ENCODE results near the gene PGGHG. TPM values are rescaled to one million over a fixed set of nuclear protein-coding genes. Genes with fewer than 3 reads are reported as not detected.
"Not testable (repeated sequence)": the region's sequence is repeated elsewhere in the genome, so short reads cannot be mapped to it uniquely, and the experiment has no call there.

The PGGHG gene
- total and polyA plus RNA-seq, 3 experiments from 2014 or later, result 9.8 to 81.2 (median 81.0) TPM

DNA sequence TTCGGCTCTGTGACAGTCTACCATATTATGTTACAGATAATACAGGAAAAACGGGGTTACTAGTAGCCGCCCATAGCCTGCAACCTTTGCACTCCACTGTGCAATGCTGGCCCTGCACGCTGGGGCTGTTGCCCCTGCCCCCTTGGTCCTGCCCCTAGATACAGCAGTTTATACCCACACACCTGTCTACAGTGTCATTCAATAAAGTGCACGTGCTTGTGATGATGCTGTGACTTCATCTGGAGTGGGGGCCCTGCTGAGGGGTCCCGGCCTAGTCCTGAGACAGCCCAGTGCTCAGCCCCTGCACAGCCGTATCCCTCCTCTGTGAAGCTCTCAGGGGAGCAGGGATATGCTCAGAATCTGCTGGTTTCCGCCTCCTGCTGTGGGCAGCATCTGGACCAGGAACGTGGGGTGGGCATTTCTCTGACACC lies 26.1 kb downstream of the PGGHG start:
- H3K4me3 ChIP-seq (ENCODE audit: low read length), result peak overlapping the region; percentile 98
- no peak for DNase-seq
- peaks cover 7 to 27% (median 13%) of the 10 kb centered on the region in 3 donors for H3K36me3 Mint-ChIP-seq

DNA sequence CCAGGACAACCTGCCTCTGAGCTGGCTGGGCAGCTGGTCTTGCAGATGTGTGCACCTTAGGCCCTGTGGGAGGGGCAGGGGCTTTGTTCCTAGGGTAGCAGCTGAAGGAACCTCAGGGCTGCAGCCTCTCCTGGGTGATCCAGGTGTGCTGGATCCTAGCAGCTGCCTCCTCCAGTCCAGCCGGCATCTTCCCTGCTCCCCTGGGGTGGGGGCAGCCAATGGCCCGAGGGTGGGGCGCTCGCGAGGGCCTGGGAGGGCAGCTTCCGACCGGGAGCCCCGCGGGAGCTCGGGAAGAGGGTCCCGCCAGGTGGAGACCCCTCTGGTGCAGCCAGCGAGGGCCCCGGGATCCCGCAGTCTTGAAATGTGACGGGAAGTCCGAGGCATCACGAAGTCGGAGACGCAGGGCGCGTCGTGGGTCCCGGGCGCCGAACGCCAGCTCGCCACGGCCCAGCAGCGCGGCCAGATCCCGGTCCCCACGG lies 26.6 kb downstream of the PGGHG start:
- peak overlapping the region; percentile 95 to 98 (median 96) for H3K4me3 Mint-ChIP-seq
- H3K9me3 Mint-ChIP-seq, result peaks cover 0 to 2% (median 0%) of the 10 kb centered on the region in 5 donors
- peak overlapping the region; percentile 94 to 100 (median 97) for H3K27ac Mint-ChIP-seq
- H3K27ac ChIP-seq (ENCODE audit: low read depth, low read length), result peak overlapping the region; percentile 88
- H3K36me3 ChIP-seq (ENCODE audit: insufficient read depth, low read length), result peaks cover 8% of the 10 kb centered on the region
- ChIA-PET CTCF (interaction anchor here (0.7 to 3.5 kb wide), 15 partner anchors 9 to 203 kb away, joined by 3 to 34 read pairs (median 4); partner anchors contain the start of gene IFITM2), POLR2A (interaction anchor here (0.7 to 2.0 kb wide), 7 partner anchors 9 to 108 kb away, joined by 3 to 7 read pairs (median 5); partner anchors contain the start of genes BET1L and RIC8A)
- H3K4me1 Mint-ChIP-seq, result peaks cover 49 to 60% (median 52%) of the 10 kb centered on the region in 3 donors
- H3K9me3 ChIP-seq (ENCODE audit: low read length), result no peaks in the 10 kb centered on the region
- peaks cover 37% of the 10 kb centered on the region for H3K4me1 ChIP-seq (ENCODE audit: insufficient read depth, low read length)
- H3K27me3 Mint-ChIP-seq, result peaks cover 0 to 6% of the 10 kb centered on the region in 2 donors
- peaks cover 7 to 27% (median 13%) of the 10 kb centered on the region in 3 donors for H3K36me3 Mint-ChIP-seq
- no peaks in the 10 kb centered on the region for H3K27me3 ChIP-seq (ENCODE audit: insufficient read depth, low read length, poor library complexity, severe bottlenecking)
- peak overlapping the region; percentile 98 for H3K4me3 ChIP-seq (ENCODE audit: low read length)
- DNase-seq, result no peak

More for the DNA sequence above, 26.1 kb downstream of the PGGHG start:
- peaks cover 0 to 6% of the 10 kb centered on the region in 2 donors for H3K27me3 Mint-ChIP-seq
- peaks cover 8% of the 10 kb centered on the region for H3K36me3 ChIP-seq (ENCODE audit: insufficient read depth, low read length)
- ChIA-PET CTCF (interaction anchor here (1.0 to 3.5 kb wide), 13 partner anchors 9 to 204 kb away, joined by 3 to 34 read pairs (median 4); partner anchors contain the start of gene IFITM2), POLR2A (interaction anchor here (0.8 to 1.7 kb wide), 5 partner anchors 10 to 108 kb away, joined by 3 to 6 read pairs (median 5); partner anchors contain the start of genes BET1L and RIC8A)
- peaks cover 0 to 2% (median 0%) of the 10 kb centered on the region in 5 donors for H3K9me3 Mint-ChIP-seq
- no peaks in the 10 kb centered on the region for H3K9me3 ChIP-seq (ENCODE audit: low read length)
- peak overlapping the region; percentile 94 to 100 (median 97) for H3K27ac Mint-ChIP-seq
- peaks cover 45 to 55% (median 48%) of the 10 kb centered on the region in 3 donors for H3K4me1 Mint-ChIP-seq
- peak overlapping the region; percentile 95 to 98 (median 96) for H3K4me3 Mint-ChIP-seq
- H3K27ac ChIP-seq (ENCODE audit: low read depth, low read length), result peak overlapping the region; percentile 88
- no peaks in the 10 kb centered on the region for H3K27me3 ChIP-seq (ENCODE audit: insufficient read depth, low read length, poor library complexity, severe bottlenecking)
- H3K4me1 ChIP-seq (ENCODE audit: insufficient read depth, low read length), result peaks cover 37% of the 10 kb centered on the region

- peak in 2 of 5 donors; percentile 35 to 54 for DNase-seq
- peak overlapping the region; percentile 90 to 100 (median 98) for H3K27ac Mint-ChIP-seq
- peaks cover 8% of the 10 kb centered on the region for H3K36me3 ChIP-seq (ENCODE audit: insufficient read depth, low read length)
- H3K9me3 Mint-ChIP-seq, result peaks cover 0 to 2% (median 0%) of the 10 kb centered on the region in 5 donors
- POLR2A ChIA-PET, result interaction anchor here (0.6 to 2.0 kb wide), 12 partner anchors 10 to 111 kb away, joined by 3 to 8 read pairs (median 5); partner anchors contain the start of genes BET1L, RIC8A and SIGIRR
- H3K27ac ChIP-seq (ENCODE audit: low read depth, low read length), result peak overlapping the region; percentile 88
- peaks cover 7 to 27% (median 13%) of the 10 kb centered on the region in 3 donors for H3K36me3 Mint-ChIP-seq
- H3K4me3 Mint-ChIP-seq, result peak overlapping the region; percentile 85 to 99 (median 91)
- peak overlapping the region; percentile 98 for H3K4me3 ChIP-seq (ENCODE audit: low read length)
- peaks cover 49 to 65% (median 58%) of the 10 kb centered on the region in 3 donors for H3K4me1 Mint-ChIP-seq
- peaks cover 0 to 6% of the 10 kb centered on the region in 2 donors for H3K27me3 Mint-ChIP-seq
- H3K4me1 ChIP-seq (ENCODE audit: insufficient read depth, low read length), result peaks cover 37% of the 10 kb centered on the region
- no peaks in the 10 kb centered on the region for H3K27me3 ChIP-seq (ENCODE audit: insufficient read depth, low read length, poor library complexity, severe bottlenecking)
- CTCF ChIA-PET, result interaction anchor here (0.6 to 3.5 kb wide), 28 partner anchors 8 to 203 kb away, joined by 3 to 34 read pairs (median 4); partner anchors contain the start of genes IFITM2, IFITM5 and PTDSS2
- H3K9me3 ChIP-seq (ENCODE audit: low read length), result no peaks in the 10 kb centered on the region
Measured at GRCh38 chr11:316031-316701, 27.2 kb downstream of the PGGHG start.

DNA sequence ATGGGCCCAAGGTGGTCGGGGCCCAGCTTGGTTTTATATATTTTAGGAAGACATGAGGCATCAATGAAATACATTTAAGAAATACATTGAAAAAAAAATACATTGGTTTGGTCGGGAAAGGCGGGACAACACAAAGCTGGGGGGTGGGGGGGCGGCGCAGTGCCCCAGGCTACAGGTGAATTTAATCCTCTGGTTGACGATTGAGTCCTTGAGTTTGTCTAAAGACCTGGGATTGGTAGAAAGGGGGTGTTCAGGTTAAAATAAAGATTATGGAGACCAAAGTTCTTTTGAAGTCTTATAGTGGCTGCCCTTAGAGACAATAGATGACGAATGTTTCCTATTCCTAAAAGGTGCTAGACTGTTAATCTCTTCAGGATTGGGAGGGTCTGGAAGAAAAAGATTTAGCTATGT lies 28.0 kb downstream of the PGGHG start:
- peak in 2 of 5 donors; percentile 49 to 55 for DNase-seq
- Histone ChIP-seq H3K9me3 (ENCODE audit: low read length) (no peaks in the 10 kb centered on the region), H3K4me1 (ENCODE audit: insufficient read depth, low read length) (peaks cover 35% of the 10 kb centered on the region), H3K36me3 (ENCODE audit: insufficient read depth, low read length) (peaks cover 8% of the 10 kb centered on the region), H3K27me3 (ENCODE audit: insufficient read depth, low read length, poor library complexity, severe bottlenecking) (no peaks in the 10 kb centered on the region), H3K4me3 (ENCODE audit: low read length) (peak overlapping the region; percentile 98), H3K27ac (ENCODE audit: low read depth, low read length) (peak overlapping the region; percentile 88)
- CTCF ChIA-PET, result interaction anchor here (0.6 to 3.5 kb wide), 26 partner anchors 8 to 133 kb away, joined by 3 to 34 read pairs (median 5); partner anchors contain the start of genes BET1L, IFITM2, IFITM5 and PTDSS2
- H3K4me1 Mint-ChIP-seq, result peaks cover 48 to 62% (median 55%) of the 10 kb centered on the region in 3 donors
- peaks cover 0 to 6% of the 10 kb centered on the region in 2 donors for H3K27me3 Mint-ChIP-seq
- H3K4me3 Mint-ChIP-seq, result peak overlapping the region; percentile 85 to 99 (median 91)
- peaks cover 0 to 2% (median 0%) of the 10 kb centered on the region in 5 donors for H3K9me3 Mint-ChIP-seq
- peaks cover 7 to 26% (median 13%) of the 10 kb centered on the region in 3 donors for H3K36me3 Mint-ChIP-seq
- POLR2A ChIA-PET, result interaction anchor here (0.6 to 2.0 kb wide), 14 partner anchors 8 to 112 kb away, joined by 3 to 8 read pairs (median 4); partner anchors contain the start of genes BET1L, PGGHG, RIC8A and SIGIRR
- peak overlapping the region; percentile 90 to 100 (median 98) for H3K27ac Mint-ChIP-seq

GRCh38 chr11:317668-318404 lies 28.9 kb downstream of the PGGHG start:
- Mint-ChIP-seq H3K27ac (peak overlapping the region; percentile 90 to 100 (median 98)), H3K36me3 (peaks cover 7 to 25% (median 13%) of the 10 kb centered on the region in 3 donors), H3K4me1 (peaks cover 40 to 52% (median 45%) of the 10 kb centered on the region in 3 donors), H3K4me3 (peak overlapping the region; percentile 85 to 99 (median 91))
- H3K27me3 Mint-ChIP-seq; H3K9me3 Mint-ChIP-seq; H3K9me3 ChIP-seq (ENCODE audit: low read length); DNase-seq; H3K36me3 ChIP-seq (ENCODE audit: insufficient read depth, low read length); H3K27me3 ChIP-seq (ENCODE audit: insufficient read depth, low read length, poor library complexity, severe bottlenecking): not testable (repeated sequence)
- H3K27ac ChIP-seq (ENCODE audit: low read depth, low read length), result peak overlapping the region; percentile 17
- CTCF ChIA-PET, result interaction anchor here (0.6 to 3.5 kb wide), 23 partner anchors 8 to 133 kb away, joined by 3 to 34 read pairs (median 5); partner anchors contain the start of genes IFITM2, IFITM5 and PTDSS2
- H3K4me3 ChIP-seq (ENCODE audit: low read length), result peak overlapping the region; percentile 98
- peaks cover 26% of the 10 kb centered on the region for H3K4me1 ChIP-seq (ENCODE audit: insufficient read depth, low read length)
- POLR2A ChIA-PET, result interaction anchor here (0.6 to 2.0 kb wide), 11 partner anchors 9 to 111 kb away, joined by 3 to 8 read pairs (median 4); partner anchors contain the start of genes BET1L, PGGHG, RIC8A and SIGIRR

- not testable (repeated sequence) for H3K27me3 Mint-ChIP-seq; H3K27ac Mint-ChIP-seq; H3K36me3 ChIP-seq (ENCODE audit: insufficient read depth, low read length); H3K4me3 ChIP-seq (ENCODE audit: low read length); H3K9me3 ChIP-seq (ENCODE audit: low read length); H3K27ac ChIP-seq (ENCODE audit: low read depth, low read length); H3K9me3 Mint-ChIP-seq; H3K27me3 ChIP-seq (ENCODE audit: insufficient read depth, low read length, poor library complexity, severe bottlenecking); DNase-seq
- ChIA-PET CTCF (interaction anchor here (1.2 to 3.3 kb wide), 6 partner anchors 9 to 132 kb away, joined by 3 to 12 read pairs (median 8); partner anchors contain the start of gene PTDSS2), POLR2A (interaction anchor here (1.1 to 1.7 kb wide), 5 partner anchors 9 to 96 kb away, joined by 3 to 4 read pairs (median 3); partner anchors contain the start of gene SIGIRR)
- Mint-ChIP-seq H3K36me3 (peaks cover 7 to 25% (median 13%) of the 10 kb centered on the region in 3 donors), H3K4me1 (peaks cover 33 to 45% (median 38%) of the 10 kb centered on the region in 3 donors), H3K4me3 (peak overlapping the region in 4 of 7 donors; percentile 51 to 94 (median 88))
- H3K4me1 ChIP-seq (ENCODE audit: insufficient read depth, low read length), result peaks cover 18% of the 10 kb centered on the region
Measured at GRCh38 chr11:318405-319120, 29.6 kb downstream of the PGGHG start.
